CD4-positive, alpha-beta T cell treated with Interleukin-2 at 100 ng/mL for 4 hours (primary cell): ENCODE measurements around the gene ADAM19.
"Not testable (repeated sequence)": the region's sequence is repeated elsewhere in the genome, so short reads cannot be mapped to it uniquely, and the experiment has no call there.

Experiments
- DNase-seq: peaks from one replicate; pipeline ENCODE4 v3.0.0-alpha.2; 2020; ENCODE audit warnings: low spot score

The ADAM19 gene

DNA sequence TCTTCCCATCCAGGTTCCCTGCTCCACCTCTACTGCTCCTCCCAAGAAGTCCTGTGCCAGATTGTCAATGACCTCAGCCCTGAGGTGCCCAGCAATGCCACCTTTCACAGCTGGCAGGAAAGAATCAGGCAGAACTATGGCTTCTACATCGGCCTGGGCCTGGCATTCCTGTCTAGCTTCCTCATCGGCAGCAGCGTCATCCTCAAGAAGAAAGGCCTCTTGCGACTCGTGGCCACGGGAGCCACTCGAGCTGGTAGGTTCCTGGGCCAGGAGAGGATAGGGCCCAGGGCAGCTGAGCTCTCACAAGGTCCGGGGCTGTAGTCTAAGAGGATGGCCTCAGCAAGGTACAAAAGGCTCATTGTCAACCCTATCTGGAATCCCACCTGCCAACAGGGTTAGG, 112.5 kb downstream of the ADAM19 start:
- no peak for DNase-seq

DNA sequence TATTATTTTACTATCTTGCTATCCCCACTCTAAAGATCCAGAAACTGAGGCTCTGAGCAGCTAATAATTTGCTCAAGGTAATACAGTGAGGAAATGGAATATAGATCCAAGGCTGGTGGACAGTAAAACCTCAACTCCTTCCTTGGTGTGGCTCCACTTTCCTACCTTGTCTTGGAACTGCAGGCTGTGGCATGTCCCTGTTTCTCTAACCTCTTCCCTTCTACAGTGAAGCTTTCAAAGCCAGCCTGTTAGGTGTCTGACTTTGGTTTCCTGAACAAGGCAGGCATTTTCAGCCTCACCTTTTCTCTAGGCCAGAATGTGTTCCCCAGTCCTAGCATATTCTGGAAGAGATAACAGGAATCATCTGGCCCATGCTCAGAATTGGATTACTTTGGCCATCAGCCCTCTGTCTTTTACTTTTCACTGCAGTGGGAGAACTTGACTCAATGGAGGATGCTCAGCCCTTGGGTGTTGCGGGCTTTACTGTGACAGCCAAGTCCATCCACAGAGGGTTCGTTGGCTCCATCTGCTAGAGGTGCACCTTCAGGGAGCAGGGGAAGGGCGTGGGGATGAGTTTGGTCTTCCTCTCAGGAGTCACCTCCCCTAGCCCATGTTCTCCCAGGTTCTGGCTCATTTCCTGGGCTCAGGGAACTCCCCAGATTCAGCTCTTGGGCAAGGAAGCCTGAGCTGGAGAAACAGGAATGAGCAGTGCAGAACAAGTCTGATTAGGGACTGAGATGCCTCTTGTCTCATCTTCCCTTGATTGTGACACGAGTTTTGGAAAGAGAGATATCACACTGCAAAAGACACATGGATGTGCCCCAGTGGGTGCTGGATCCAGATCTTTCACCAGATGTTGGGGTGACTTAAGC, 114.4 kb downstream of the ADAM19 start:
- DNase-seq, result no peak

DNA sequence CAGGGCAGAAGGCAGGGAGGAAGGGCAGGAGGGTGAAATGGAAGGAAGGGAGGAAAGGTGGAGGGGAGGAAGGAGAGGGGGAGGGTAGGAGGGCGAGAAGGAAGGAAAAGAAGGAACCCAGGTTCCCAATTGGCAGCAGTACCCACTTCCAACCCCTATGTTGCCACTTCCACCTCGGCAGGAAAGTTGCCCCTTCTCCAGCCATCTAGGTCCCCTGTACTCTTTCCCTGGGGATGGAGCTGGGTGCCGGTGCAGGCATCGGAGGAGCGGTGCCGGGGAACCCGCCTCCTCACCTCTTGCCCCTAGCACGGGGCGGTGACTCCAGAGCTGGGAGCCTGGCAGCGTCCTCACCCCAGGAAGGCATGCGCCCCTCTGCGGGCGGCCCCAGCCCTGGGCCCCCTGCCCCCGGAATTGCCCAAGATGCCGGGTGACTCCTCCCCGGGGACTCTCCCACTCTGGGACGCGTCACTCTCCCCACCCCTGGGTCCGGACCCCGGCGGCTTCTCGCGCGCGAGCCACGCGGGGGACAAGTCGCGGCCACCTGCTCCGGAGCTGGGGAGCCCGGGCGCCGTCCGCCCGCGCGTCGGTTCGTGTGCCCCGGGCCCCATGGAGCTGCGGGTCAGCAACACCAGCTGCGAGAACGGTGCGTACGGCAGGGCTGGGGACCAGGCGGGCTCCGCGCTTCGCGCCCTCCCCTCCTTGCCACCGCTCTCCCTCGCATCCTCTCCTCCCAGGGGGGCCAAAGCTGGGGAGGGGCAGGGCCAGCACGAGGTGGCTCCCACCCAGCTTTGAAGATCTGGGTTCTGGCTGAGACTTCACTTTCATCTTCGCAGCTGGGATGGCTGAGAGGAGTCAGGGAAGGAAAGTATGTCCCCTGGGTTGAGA, 115.6 kb downstream of the ADAM19 start, which contains the start of gene NIPAL4:
NIPAL4 (plus strand) TSS at position 499 of the 885 bp plus-strand sequence; CDS start at position 607, 108 bp downstream.
- DNase-seq, result peak; percentile 22

DNA sequence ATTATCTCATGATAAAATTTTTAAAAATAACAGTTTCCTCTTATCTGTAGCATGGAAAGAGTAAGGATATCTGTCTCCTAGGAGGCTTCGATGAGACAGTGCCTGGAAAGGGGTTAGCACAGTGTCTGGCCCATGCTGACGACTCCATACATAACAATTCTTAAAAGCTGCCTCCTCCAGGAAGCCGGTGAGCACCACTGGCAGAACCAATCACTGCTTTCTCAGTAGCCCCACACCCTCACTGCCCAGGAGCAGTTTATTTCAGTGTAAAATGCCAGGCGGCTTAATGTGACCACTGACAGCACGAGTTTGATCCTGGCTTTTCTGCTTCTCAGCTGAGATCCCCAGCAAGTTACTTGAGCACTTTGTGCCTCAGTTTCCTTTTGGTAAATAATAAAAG, 116.7 kb downstream of the ADAM19 start:
- DNase-seq, result no peak

DNA sequence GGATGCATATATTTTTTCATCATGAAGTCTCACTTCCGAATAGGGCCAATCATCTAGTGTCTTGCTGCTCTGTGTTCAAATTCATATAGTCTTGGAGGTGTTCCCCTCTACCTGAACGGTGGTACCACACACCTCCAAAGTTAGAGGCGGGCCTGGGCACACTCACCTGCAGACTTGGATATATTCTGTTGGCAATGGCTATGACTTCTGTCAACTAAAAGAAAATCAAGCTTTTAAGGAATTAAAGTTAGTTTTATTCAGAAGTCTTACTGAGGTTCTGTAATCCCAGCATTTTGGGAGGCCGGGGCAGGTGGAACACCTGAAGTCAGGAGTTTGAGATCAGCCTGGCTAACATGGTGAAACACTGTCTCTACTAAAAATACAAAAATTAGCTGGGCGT, 118.2 kb downstream of the ADAM19 start:
- DNase-seq, result no peak

DNA sequence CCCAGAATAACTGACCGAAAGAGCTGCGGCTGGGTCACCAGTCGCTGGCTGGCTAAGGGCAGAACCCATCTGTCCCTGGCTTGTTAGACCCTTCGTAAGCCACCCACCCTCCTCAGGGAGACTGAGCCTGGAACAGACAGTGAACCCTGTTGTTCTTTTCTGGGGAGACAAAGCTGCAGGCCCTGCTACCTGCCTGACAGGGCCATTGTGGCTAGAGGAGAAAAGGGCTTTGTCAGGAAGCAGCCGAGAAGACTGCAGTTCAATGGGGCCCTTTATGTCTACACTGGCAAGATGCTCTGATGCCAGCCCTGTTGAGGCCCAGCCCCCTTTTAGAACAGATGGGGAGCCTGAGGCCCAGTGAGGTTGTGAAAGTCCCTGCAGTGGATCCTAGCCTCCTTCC, 119.3 kb downstream of the ADAM19 start:
- DNase-seq, result no peak

DNA sequence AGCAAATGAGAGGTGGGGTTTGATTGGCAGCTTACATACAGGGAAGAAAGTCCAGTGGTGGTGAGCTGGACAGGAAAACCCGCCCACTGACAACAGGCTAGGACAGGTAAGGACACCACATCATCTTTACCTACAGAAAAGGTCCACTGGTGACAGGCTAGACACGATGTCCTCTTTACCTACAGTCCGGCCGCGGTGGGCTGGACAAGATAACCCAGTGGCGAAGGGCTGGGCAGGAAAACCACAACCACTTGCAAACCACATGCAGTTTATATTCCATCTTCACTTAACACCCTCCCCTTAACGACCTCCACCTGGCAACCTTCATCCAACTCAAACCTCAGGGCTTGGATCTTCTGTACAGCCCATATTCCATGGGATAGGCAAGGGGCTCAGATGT, 120.5 kb downstream of the ADAM19 start:
- no peak for DNase-seq

DNA sequence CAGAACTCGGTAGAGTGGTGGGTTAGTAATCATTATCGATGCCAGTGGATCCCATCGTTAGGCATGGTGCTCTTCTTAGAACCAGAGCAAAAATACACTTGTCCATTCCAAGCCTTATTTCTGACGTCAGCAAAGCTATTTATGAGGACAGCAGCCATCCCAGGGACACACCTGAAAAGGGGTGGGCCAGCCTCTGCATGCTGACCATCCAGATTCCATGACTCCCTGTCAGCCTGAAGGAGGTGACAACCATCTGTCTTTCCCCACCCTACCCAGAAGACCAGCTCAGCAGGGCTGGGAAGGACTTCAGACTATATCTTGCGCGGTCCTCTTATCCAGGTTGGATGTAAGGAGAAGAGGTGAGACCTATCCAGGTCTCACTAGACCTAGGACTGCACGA, 121.3 kb downstream of the ADAM19 start:
- no peak for DNase-seq

DNA sequence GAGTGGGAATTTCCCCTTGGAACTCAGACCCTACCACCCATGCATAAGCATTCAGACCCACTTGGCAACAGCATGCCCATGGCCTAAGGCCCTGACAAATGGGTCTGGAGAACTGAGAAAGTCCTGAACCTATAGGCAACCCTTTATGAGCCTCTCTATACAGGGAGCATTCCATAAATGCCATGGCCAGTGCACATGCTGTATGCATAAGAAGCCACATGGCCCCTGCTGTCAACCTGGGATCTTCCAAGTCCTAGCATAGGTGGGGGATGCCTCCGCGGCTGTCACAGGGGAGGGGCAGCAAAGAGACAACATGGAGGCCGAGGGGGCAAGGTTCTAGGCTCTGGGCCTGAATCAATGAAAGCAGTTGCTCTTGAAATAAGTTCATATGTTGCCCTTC, 123.8 kb downstream of the ADAM19 start:
- DNase-seq, result no peak

DNA sequence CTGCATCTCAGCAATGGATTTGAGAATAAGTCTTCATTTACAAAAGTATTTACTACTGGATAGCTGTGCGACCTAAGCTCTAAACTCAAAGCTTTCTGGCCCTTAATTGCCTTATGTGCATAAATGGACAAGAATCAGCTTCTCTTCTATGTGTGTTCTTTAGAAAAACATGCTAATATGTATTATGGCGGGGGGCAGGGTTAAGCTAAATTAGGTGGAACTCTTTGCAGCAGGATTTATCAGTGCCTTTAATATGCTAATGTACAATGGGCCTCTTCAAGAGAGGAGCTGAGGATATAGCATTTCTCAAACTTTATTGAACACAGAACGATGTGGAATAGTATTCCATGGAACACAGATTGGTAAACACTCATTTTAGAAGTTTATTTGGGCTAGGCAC, 125.6 kb downstream of the ADAM19 start:
- no peak for DNase-seq

DNA sequence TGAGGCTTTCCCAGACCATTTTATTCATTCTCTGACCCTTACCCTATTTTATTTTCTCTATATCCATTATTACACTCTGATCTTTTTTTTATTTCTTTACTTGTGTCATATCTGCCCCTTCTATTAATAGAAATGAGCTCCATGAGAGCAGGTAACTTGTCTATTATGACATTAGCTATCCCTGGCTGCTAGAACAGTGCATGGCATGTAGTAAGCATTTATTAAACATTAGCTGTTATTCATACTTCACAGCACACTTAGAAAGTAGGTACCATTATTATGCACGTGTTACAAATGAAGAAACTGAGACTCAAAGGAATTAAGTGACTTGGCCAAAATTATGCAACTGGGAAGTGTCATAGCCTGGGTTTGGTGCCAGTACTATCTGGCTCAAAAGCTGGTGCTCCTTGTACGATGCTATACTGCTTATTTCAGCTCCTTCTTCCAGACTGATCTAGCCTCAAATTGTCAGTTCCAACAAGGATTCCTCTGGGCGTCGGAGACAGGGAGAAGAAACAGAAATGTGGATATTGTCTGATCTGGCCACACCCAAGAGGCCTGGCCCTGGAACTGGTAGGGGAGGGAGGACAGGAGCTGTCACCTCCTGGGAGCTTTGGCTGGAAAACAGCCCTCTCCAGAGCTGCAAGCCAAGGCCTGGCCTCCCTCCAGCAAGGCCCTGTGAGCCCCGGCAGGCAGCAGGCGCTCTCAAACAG, 126.4 kb downstream of the ADAM19 start:
- no peak for DNase-seq

DNA sequence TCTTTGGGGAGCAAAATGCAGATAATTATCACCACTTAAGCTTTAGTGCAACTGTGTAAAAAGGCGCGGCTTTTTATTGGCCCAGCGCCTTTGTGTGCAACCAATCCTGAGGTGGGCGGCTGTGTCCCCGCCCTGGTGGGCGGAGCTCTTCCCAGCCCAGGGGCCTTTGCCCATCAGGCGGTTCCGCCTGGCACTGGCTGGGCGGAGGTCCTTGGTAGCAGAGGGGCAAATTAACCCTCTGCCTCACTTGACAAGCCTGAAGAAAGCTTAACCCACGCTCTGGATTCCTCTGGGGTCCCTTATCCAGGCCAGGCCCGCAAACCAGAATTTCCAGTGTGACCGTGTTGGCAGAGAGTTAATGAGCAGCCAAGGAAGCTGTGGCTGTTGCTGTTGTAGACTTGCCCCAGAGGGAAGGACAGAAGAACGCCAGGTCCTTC, 128.4 kb downstream of the ADAM19 start:
- no peak for DNase-seq

DNA sequence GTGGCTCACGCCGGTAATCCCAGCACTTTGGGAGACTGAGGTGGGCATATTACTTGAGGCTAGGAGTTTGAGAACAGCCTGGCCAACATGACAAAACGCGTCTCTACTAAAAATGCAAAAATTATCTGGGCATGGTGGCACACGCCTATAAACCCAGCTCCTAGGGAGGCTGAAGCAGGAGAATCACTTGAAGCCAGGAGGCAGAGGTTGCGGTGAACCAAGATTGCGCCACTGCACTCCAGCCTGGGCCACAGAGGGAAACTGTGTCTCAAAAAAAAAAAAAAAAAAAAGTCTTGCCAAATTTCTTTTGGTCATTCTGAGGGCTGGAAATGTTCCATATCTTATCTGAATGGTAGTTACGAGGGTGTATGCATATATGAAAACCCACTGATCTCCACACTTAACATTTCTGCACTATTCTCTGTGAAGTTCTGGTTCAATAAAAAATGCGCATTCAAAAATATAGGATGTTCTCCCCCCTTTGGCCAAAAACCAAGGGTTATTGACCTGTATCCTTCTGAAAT, 129.1 kb downstream of the ADAM19 start:
- no peak for DNase-seq

DNA sequence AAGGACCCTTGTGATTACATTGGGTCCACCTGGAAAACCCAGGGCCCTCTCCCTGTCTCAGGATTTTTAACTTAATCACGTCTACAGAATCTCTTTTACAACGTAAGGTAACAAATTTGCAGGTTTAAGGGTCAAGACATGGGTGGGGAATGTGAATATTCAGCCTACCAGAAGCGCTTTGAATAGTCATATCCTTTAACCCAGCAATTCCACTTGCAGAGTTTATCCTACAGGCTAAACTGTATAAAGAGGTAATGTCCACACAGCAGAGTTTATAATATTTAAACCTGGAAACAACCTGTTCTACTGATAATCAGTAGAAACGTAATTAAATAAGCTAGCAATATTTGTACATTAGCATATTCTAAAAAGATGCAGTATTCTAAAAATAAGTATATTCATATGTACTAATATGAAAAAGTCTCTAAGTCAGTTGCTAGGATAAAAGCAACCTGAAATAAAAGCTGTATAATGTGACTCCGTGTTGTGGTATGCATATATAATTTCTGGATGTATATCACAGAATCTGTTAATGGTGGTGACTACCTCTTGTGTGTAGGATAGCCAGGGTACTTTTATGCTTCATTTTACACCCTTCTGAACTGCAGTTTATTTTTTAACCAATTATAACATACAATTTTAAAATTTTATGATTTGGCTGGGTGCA, 129.7 kb downstream of the ADAM19 start:
- no peak for DNase-seq

DNA sequence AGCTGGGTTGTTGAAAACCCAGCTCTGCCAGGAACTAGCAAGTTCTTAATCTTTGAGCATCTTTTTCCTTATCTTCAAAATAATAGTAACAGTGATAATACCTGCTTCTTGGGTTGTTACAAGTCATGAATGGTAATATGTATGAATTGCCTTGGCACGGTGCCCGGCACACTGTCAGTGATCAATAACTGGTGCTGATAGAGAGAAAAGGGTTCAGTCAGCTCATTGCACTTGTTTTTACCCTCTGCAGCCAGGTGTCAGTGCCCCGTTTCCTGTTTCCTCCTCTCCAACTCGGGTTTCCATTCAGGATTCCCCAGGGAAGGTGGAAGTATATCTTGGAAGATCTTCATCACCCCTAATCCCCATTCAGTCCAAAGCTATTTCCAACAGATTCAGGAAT, 131.4 kb downstream of the ADAM19 start:
- no peak for DNase-seq

DNA sequence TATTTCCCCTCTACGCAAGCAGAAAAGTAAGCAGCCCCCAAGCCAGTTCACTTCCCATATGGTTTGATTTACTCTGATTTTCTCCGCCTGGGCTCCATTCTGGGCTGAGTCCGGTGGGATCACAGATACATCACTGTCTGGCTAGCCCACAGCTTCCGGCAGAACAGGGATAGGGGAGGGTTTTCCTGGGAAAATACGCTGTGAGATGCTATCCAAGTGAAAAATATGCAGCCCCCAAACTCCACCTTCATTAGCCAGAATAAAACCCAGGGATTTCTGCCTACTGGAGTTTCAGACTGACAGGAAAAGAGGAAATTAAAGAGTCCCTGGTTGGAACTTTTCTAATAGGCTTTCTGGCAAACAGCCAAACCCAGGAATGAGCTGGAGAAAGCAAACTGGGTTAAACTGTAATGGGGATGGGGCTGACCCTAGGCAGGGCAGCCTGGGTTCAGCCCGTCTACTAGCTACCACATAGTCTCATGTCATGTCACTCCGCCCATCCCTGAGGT, 132.5 kb downstream of the ADAM19 start:
- DNase-seq, result no peak

DNA sequence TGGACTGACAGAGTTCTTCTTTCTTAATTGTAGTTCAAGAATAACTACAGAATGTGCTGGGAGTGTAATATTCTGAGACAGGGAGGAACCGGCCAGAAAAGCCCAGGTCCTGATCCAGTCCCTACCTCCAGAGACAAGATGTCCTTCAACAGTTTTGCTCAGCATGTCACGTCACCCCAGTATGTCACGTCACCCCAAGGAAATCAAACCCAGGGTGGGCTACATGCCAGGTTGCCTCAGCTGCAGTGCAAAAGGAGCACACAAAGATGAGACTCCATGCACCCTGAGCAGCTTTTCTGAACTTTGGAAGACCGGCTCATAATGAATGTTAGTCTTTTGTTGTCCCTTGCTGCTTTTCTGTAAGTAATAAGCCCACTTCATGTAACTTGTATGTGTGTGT, 141.5 kb downstream of the ADAM19 start:
- DNase-seq, result no peak

DNA sequence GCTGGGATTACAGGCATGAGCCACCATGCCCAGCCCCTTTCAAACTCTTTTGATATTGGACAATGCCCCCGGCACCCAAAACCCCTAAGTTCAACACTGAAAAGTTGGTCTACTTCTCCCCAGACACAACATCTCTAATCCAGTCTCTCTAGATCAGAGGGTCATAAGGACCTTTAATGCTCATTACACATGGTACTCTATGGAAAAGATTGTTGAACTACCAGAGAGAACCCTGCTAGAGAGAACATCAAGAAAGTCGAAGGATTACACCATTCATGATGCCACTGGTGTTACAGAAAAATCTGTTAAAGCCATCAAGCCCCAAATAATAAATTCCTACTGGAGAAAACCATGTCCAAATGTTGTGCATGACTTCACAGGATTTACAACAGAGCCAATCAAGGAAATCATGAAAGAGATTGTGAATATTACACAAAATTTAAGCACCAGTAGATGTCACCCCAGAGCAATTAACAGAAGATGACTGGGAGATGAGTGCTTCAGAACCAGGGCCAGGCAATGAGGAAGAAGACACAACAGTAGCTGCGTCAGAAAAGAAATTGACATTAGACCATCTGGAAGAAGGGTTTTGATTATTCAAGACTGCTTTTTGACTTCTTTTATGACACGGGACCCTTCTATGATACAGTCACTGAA, 143.9 kb downstream of the ADAM19 start:
- peak; percentile 71 for DNase-seq

DNA sequence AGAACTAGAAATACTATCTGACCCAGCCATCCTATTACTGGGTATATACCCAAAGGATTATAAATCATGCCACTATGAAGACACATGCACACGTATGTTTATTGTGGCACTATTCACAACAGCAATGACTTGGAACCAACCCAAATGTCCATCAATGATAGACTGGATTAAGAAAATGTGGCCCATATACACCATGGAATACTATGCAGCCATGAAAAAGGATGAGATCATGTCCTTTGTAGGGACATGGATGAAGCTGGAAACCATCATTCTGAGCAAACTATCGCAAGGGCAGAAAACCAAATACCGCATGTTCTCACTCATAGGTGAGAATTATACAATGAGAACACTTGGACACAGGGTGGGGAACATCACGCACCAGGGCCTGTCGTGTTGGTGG, 145.7 kb downstream of the ADAM19 start:
- not testable (repeated sequence) for DNase-seq
